ENCODE results near the gene GKAP1.

The GKAP1 gene

DNA sequence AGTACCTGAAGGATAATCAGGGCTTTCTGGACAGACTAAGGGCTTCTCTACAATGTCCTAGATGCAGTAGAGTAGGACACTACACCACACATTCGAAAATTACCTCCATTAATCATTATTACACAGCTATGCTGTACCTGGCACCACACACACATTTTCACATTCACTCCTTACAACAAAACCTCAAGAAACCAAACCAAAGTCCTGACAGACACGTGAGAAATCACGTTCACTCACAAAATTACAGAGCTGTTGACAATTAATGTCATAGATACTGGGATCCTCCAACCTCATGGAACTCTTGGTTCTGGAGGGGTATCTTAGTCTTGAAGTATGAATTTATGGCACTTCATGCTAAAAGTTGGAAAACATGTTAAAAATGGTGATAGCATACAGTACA, 126.1 kb downstream of the GKAP1 start (continued):
- TF ChIP-seq, protein P1, sequence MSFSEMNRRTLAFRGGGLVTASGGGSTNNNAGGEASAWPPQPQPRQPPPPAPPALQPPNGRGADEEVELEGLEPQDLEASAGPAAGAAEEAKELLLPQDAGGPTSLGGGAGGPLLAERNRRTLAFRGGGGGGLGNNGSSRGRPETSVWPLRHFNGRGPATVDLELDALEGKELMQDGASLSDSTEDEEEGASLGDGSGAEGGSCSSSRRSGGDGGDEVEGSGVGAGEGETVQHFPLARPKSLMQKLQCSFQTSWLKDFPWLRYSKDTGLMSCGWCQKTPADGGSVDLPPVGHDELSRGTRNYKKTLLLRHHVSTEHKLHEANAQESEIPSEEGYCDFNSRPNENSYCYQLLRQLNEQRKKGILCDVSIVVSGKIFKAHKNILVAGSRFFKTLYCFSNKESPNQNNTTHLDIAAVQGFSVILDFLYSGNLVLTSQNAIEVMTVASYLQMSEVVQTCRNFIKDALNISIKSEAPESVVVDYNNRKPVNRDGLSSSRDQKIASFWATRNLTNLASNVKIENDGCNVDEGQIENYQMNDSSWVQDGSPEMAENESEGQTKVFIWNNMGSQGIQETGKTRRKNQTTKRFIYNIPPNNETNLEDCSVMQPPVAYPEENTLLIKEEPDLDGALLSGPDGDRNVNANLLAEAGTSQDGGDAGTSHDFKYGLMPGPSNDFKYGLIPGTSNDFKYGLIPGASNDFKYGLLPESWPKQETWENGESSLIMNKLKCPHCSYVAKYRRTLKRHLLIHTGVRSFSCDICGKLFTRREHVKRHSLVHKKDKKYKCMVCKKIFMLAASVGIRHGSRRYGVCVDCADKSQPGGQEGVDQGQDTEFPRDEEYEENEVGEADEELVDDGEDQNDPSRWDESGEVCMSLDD (tag by site-specific recombination; IDR thresholded peaks at IDR 0.05): no peak
- TF ChIP-seq ZNF214 (tag by site-specific recombination; IDR thresholded peaks at IDR 0.05; ENCODE audit: borderline replicate concordance): no peak
- TF ChIP-seq ZNF777 (tag by site-specific recombination; IDR thresholded peaks at IDR 0.05; ENCODE audit: borderline replicate concordance): no peak
- TF ChIP-seq ZNF658 (tag by site-specific recombination; IDR thresholded peaks at IDR 0.05): no peak

Measured in HEK293 (cell line).